Astrocyte (in vitro differentiated cells and primary cell): ENCODE data around the gene MROH9.

ENCODE experiments used
- EZH2 ChIP-seq: IDR thresholded peaks from 2 replicates; pipeline ENCODE4 v1.6.1; 2012; ENCODE audit warnings: mild to moderate bottlenecking, low read length, inconsistent platforms; ENCODE audit not compliant: insufficient read depth
- TF ChIP-seq, protein P1 (sequence below): IDR thresholded peaks from 2 replicates; pipeline ENCODE4 v1.5.1; 2011; ENCODE audit warnings: low read depth, mild to moderate bottlenecking, inconsistent platforms, low read length, moderate library complexity; ENCODE audit not compliant: insufficient read depth

DNA sequence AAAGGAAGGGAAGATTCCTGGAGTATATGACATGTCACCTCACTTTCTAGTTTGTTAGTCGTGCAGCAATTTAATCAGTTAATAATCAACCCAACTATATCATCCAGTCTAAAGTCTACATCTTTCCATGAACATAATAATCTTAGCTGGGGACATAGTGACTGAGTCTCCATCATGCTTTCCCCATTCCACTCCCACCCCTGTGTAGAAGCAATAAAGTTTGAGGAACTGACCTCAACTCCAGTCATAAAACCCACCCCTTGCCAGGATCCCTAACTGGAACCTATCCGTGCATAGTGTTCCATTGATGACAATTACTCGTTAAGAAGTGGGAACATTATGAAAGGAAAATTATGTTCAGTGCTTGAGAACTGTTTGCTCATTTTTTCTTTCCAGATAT is 48.9 kb upstream of the MROH9 start:
- TF ChIP-seq EZH2, result no peak
- TF ChIP-seq, protein P1, sequence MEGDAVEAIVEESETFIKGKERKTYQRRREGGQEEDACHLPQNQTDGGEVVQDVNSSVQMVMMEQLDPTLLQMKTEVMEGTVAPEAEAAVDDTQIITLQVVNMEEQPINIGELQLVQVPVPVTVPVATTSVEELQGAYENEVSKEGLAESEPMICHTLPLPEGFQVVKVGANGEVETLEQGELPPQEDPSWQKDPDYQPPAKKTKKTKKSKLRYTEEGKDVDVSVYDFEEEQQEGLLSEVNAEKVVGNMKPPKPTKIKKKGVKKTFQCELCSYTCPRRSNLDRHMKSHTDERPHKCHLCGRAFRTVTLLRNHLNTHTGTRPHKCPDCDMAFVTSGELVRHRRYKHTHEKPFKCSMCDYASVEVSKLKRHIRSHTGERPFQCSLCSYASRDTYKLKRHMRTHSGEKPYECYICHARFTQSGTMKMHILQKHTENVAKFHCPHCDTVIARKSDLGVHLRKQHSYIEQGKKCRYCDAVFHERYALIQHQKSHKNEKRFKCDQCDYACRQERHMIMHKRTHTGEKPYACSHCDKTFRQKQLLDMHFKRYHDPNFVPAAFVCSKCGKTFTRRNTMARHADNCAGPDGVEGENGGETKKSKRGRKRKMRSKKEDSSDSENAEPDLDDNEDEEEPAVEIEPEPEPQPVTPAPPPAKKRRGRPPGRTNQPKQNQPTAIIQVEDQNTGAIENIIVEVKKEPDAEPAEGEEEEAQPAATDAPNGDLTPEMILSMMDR, result no peak
